Adrenal gland (tissue), 5 donors: Measurements from ENCODE around the gene NEUROD6.

ENCODE experiments used
- POLR2A ChIP-seq, 2 donors: fragments of 450-650 bp; IDR thresholded peaks; one replicate each; pipeline ENCODE4 v1.6.1; 2017; ENCODE audit warnings: antibody characterized with exemption in 2 of 2, mild to moderate bottlenecking in 2 of 2, moderate library complexity in 1 of 2
- TF ChIP-seq, protein P1 (sequence below), 6 experiments: fragments of 450-650 bp in 4 of 6; fragments of 200-600 bp in 2 of 6; sonication (generic) in 1 of 6; IDR thresholded peaks; 1 replicate in 5 of 6; 2 replicates in 1 of 6; pipeline versions ENCODE4 v1.5.1 to v1.8.0; 2016 to 2021; ENCODE audit warnings: antibody characterized with exemption in 6 of 6, mild to moderate bottlenecking in 2 of 6, moderate library complexity in 1 of 6
- donor health status: DM: no; HTN: no; CAD: no.

DNA sequence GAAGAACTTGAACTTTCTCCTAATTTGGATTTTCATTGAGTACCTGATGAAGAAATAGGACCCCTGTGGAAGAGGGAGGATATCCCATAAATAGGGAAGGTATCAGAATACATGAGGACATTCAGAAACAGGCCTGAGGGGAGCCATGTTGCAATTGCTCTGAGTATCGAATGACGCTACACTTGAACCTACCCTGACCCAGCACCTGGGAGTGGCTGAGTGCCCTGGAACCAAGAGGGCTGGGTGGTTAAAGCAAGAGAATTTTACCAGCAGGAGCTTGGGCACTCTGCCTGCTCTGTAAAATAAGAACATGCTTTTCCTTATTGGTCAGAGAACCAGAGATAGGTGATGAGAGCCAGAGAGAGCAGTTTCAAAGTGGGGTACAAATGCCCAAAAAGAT is 7.2 kb downstream of the NEUROD6 start:
- TF ChIP-seq, protein P1, sequence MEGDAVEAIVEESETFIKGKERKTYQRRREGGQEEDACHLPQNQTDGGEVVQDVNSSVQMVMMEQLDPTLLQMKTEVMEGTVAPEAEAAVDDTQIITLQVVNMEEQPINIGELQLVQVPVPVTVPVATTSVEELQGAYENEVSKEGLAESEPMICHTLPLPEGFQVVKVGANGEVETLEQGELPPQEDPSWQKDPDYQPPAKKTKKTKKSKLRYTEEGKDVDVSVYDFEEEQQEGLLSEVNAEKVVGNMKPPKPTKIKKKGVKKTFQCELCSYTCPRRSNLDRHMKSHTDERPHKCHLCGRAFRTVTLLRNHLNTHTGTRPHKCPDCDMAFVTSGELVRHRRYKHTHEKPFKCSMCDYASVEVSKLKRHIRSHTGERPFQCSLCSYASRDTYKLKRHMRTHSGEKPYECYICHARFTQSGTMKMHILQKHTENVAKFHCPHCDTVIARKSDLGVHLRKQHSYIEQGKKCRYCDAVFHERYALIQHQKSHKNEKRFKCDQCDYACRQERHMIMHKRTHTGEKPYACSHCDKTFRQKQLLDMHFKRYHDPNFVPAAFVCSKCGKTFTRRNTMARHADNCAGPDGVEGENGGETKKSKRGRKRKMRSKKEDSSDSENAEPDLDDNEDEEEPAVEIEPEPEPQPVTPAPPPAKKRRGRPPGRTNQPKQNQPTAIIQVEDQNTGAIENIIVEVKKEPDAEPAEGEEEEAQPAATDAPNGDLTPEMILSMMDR (IDR thresholded peaks at IDR 0.05): no peak
- no peak for TF ChIP-seq POLR2A (IDR thresholded peaks at IDR 0.05)
